SU-DHL-6 (cell line): Measurements from ENCODE around the gene CELF6.

ENCODE experiments used
- H2AFZ ChIP-seq: fragments of 200-600 bp; sonication (generic); 2 replicates; pipeline ENCODE4 v1.6.1; 2014; ENCODE audit warnings: low read depth, mild to moderate bottlenecking, moderate library complexity, mixed read lengths, antibody characterized with exemption, low read length; ENCODE audit not compliant: severe bottlenecking
- H3F3A ChIP-seq: fragments of 200-600 bp; shearing (Covaris generic); 2 replicates; pipeline ENCODE4 v1.6.0; 2016; ENCODE audit warnings: antibody characterized with exemption, mild to moderate bottlenecking; ENCODE audit not compliant: insufficient read depth
- H3K27ac ChIP-seq: fragments of 200-600 bp; sonication (generic); 2 replicates; pipeline ENCODE4 v1.5.1; 2016; ENCODE audit warnings: low read depth, mild to moderate bottlenecking, low read length, moderate library complexity, mixed read lengths
- H3K27me3 ChIP-seq: fragments of 200-600 bp; sonication (generic), shearing (Covaris generic); 2 replicates; pipeline ENCODE4 v1.6.0; 2014; ENCODE audit warnings: mild to moderate bottlenecking, low read length
- H3K36me3 ChIP-seq: fragments of 200-600 bp; sonication (generic); 2 replicates; pipeline ENCODE4 v1.6.1; 2014; ENCODE audit warnings: mild to moderate bottlenecking, low read length, mixed read lengths
- H3K4me2 ChIP-seq: fragments of 300-600, 200-600 bp; shearing (Covaris generic), sonication (generic); 2 replicates; pipeline ENCODE4 v1.6.0; 2014; ENCODE audit warnings: low read length, low read depth, mild to moderate bottlenecking; ENCODE audit not compliant: poor library complexity, severe bottlenecking
- H3K4me3 ChIP-seq: fragments of 200-600 bp; sonication (generic); 2 replicates; pipeline ENCODE4 v1.5.1; 2014; ENCODE audit warnings: antibody characterized with exemption, low read length, mild to moderate bottlenecking, mixed read lengths; ENCODE audit not compliant: insufficient read depth, poor library complexity, severe bottlenecking
- H3K79me2 ChIP-seq: fragments of 200-600 bp; sonication (generic); 2 replicates; pipeline ENCODE4 v1.6.1; 2014; ENCODE audit warnings: mild to moderate bottlenecking, low read length, moderate library complexity; ENCODE audit not compliant: insufficient read depth
- H3K9ac ChIP-seq: fragments of 200-600 bp; sonication (generic); 2 replicates; pipeline ENCODE4 v1.7.0; 2014; ENCODE audit warnings: mild to moderate bottlenecking, low read length
- H3K9me2 ChIP-seq: fragments of 200-600 bp; sonication (generic); replicated peaks from 2 replicates; pipeline ENCODE4 v1.6.1; 2014; ENCODE audit warnings: low read length; ENCODE audit not compliant: insufficient read depth
- H3K9me3 ChIP-seq: fragments of 200-600 bp; sonication (generic); 2 replicates; pipeline ENCODE4 v1.6.1; 2014; ENCODE audit warnings: low read length, mixed read lengths; ENCODE audit not compliant: insufficient read depth
- H4K20me1 ChIP-seq: fragments of 200-600 bp; sonication (generic); 2 replicates; pipeline ENCODE4 v1.6.1; 2014; ENCODE audit warnings: low read depth, mild to moderate bottlenecking, antibody characterized with exemption, low read length, moderate library complexity, mixed read lengths
- CTCF ChIP-seq: fragments of 200-600 bp; sonication (generic); IDR thresholded peaks from one replicate; pipeline ENCODE4 v1.5.1; 2017; ENCODE audit warnings: antibody characterized with exemption, mild to moderate bottlenecking, low read length, moderate library complexity; ENCODE audit not compliant: insufficient read depth, poor library complexity, severe bottlenecking
- EZH2phosphoT487 ChIP-seq: fragments of 200-600 bp; sonication (generic), shearing (Covaris generic); conservative IDR thresholded peaks from 2 replicates; pipeline ENCODE4 v1.6.1; 2018; ENCODE audit warnings: mild to moderate bottlenecking, antibody characterized with exemption, low read length, moderate library complexity, mixed read lengths

CELF6 gene

GRCh38 chr15:72319985-72320671, at the start of gene CELF6:
Gene CELF6 (minus strand): TSS chr15:72320157. CDS start chr15:72319874, 283 bp downstream.
- H3K9me2 ChIP-seq = no peaks in the 10 kb centered on the region
- H3K4me3 ChIP-seq = peak within 1 kb of the TSS; percentile 43
- no peaks in the 10 kb centered on the region for H3K9me3 ChIP-seq
- no peak within 1 kb of the TSS for H3K27ac ChIP-seq
- H3K79me2 ChIP-seq = no peaks in the 10 kb centered on the region
- TF ChIP-seq EZH2phosphoT487 = no peak
- TF ChIP-seq CTCF = no peak
- no peaks in the 10 kb centered on the region for H3F3A ChIP-seq
- H3K4me2 ChIP-seq = peak within 1 kb of the TSS; percentile 40
- H2AFZ ChIP-seq = no peak within 1 kb of the TSS
- H3K9ac ChIP-seq = peak within 1 kb of the TSS; percentile 13; the same call in 1 of the 2 replicates
- no peaks in the 10 kb centered on the region for H4K20me1 ChIP-seq
- no peaks in the 10 kb centered on the region for H3K36me3 ChIP-seq
- H3K27me3 ChIP-seq = no peaks in the 10 kb centered on the region

- H3K36me3 ChIP-seq = no peaks in the 10 kb centered on the region
- no peak overlapping the region for H3K27ac ChIP-seq
- H3K27me3 ChIP-seq = no peaks in the 10 kb centered on the region
- no peaks in the 10 kb centered on the region for H3F3A ChIP-seq
- peaks cover 58% of the 10 kb centered on the region for H3K79me2 ChIP-seq
- H2AFZ ChIP-seq = no peak overlapping the region
- H3K9me2 ChIP-seq = no peaks in the 10 kb centered on the region
- no peak for TF ChIP-seq EZH2phosphoT487
- no peak for TF ChIP-seq CTCF
- H3K9me3 ChIP-seq = no peaks in the 10 kb centered on the region
- no peaks in the 10 kb centered on the region for H4K20me1 ChIP-seq
- H3K4me2 ChIP-seq = no peak overlapping the region
- no peak overlapping the region for H3K4me3 ChIP-seq
- H3K9ac ChIP-seq = no peak overlapping the region
Observed at GRCh38 chr15:72368899-72369298, 48.9 kb upstream of the CELF6 start.

- H3K79me2 ChIP-seq = peaks cover 57% of the 10 kb centered on the region
Observed at GRCh38 chr15:72368325-72368724, 48.4 kb upstream of the CELF6 start.

More at GRCh38 chr15:72368325-72368724, 48.4 kb upstream of the CELF6 start:
- H3K27me3 ChIP-seq = no peaks in the 10 kb centered on the region
- no peaks in the 10 kb centered on the region for H3K9me2 ChIP-seq
- H4K20me1 ChIP-seq = no peaks in the 10 kb centered on the region
- H3K27ac ChIP-seq = no peak overlapping the region
- H3K4me3 ChIP-seq = no peak overlapping the region
- no peaks in the 10 kb centered on the region for H3K9me3 ChIP-seq
- TF ChIP-seq EZH2phosphoT487 (no peak), CTCF (no peak)
- H3K36me3 ChIP-seq = no peaks in the 10 kb centered on the region
- H3K9ac ChIP-seq = no peak overlapping the region
- H2AFZ ChIP-seq = no peak overlapping the region
- no peaks in the 10 kb centered on the region for H3F3A ChIP-seq
- no peak overlapping the region for H3K4me2 ChIP-seq
